Body of pancreas (tissue), 4 donors: Measurements from ENCODE around the gene POLH.

ENCODE experiments used
- CTCF ChIP-seq, 7 experiments: fragments of 450-650 bp in 4 of 7; fragments of 200-600 bp in 3 of 7; sonication (generic) in 3 of 7; IDR thresholded peaks; one replicate each; pipeline ENCODE4 v1.5.1; 2016 to 2019; ENCODE audit warnings: antibody characterized with exemption in 7 of 7
- POLR2A ChIP-seq, 3 donors: fragments of 450-650 bp; IDR thresholded peaks; one replicate each; pipeline ENCODE4 v1.6.1; 2016; ENCODE audit warnings: antibody characterized with exemption in 3 of 3, mild to moderate bottlenecking in 2 of 3

GRCh38 chr6:43634702-43635303, 58.8 kb downstream of the POLH start:
- TF ChIP-seq CTCF (IDR thresholded peaks at IDR 0.05) = no peak
- no peak for TF ChIP-seq POLR2A (IDR thresholded peaks at IDR 0.05)
